Measurements from ENCODE around the gene PICALM. TPM values are rescaled to one million over a fixed set of nuclear protein-coding genes. Genes with fewer than 3 reads are reported as not detected.

PICALM gene
- total RNA-seq, 3 donors from 2014 or later (not counting 1 experiment from before 2014, with no cell fraction given), result 262 to 291 (median 285) TPM

GRCh38 chr11:85951049-85951405, 117.9 kb downstream of the PICALM start:
- no peak overlapping the region for H3K4me3 Mint-ChIP-seq
- peaks cover 0 to 3% of the 10 kb centered on the region in 2 donors for H3K9me3 Mint-ChIP-seq
- Histone ChIP-seq H3K27ac (ENCODE audit: low read length) (no peak overlapping the region), H3K9me3 (ENCODE audit: control insufficient read depth, insufficient read depth, low read length) (no peaks in the 10 kb centered on the region), H3K27me3 (ENCODE audit: control insufficient read depth, insufficient read depth, low read length) (no peaks in the 10 kb centered on the region), H3K36me3 (ENCODE audit: control insufficient read depth, insufficient read depth, low read length) (peaks cover 18% of the 10 kb centered on the region), H3K4me3 (ENCODE audit: low read length) (no peak overlapping the region), H3K4me1 (ENCODE audit: control insufficient read depth, insufficient read depth, low read length) (no peaks in the 10 kb centered on the region)
- no peak for TF ChIP-seq CTCF (IDR thresholded peaks at IDR 0.05)
- DNase-seq (no peak), ATAC-seq (no peak)
- peaks cover 12 to 23% of the 10 kb centered on the region in 2 donors for H3K4me1 Mint-ChIP-seq
- intact Hi-C loops (cut with micrococcal nuclease), result no loop called here
- no peaks in the 10 kb centered on the region for H3K27me3 Mint-ChIP-seq (ENCODE audit: low read depth in 2 of 2)
- 98% methylated on average over 3 of the region's 4 CpGs for WGBS (ENCODE audit: insufficient coverage)
- peak overlapping the region in 1 of 2 donors; percentile 24 for H3K27ac Mint-ChIP-seq
- peaks cover 9% of the 10 kb centered on the region for H3K36me3 Mint-ChIP-seq

- Mint-ChIP-seq H3K27ac (peak overlapping the region in 1 of 2 donors; percentile 24), H3K36me3 (peaks cover 9% of the 10 kb centered on the region), H3K4me1 (peaks cover 17 to 29% of the 10 kb centered on the region in 2 donors), H3K9me3 (peaks cover 0 to 3% of the 10 kb centered on the region in 2 donors), H3K4me3 (no peak overlapping the region), H3K27me3 (ENCODE audit: low read depth in 2 of 2) (no peaks in the 10 kb centered on the region)
- Histone ChIP-seq H3K9me3 (ENCODE audit: control insufficient read depth, insufficient read depth, low read length) (no peaks in the 10 kb centered on the region), H3K27ac (ENCODE audit: low read length) (no peak overlapping the region), H3K36me3 (ENCODE audit: control insufficient read depth, insufficient read depth, low read length) (peaks cover 13% of the 10 kb centered on the region), H3K4me3 (ENCODE audit: low read length) (no peak overlapping the region), H3K27me3 (ENCODE audit: control insufficient read depth, insufficient read depth, low read length) (no peaks in the 10 kb centered on the region), H3K4me1 (ENCODE audit: control insufficient read depth, insufficient read depth, low read length) (peaks cover 1% of the 10 kb centered on the region)
- TF ChIP-seq CTCF (IDR thresholded peaks at IDR 0.05), result no peak
- DNase-seq, result no peak
- no peak for ATAC-seq
- intact Hi-C loops (cut with micrococcal nuclease), result no loop called here
- 89% methylated on average over 8 of the region's 8 CpGs for WGBS (ENCODE audit: insufficient coverage)
Observed at GRCh38 chr11:85950317-85951048, 118.4 kb downstream of the PICALM start.

GRCh38 chr11:85949798-85950197, 119.1 kb downstream of the PICALM start:
- no peaks in the 10 kb centered on the region for H3K27me3 ChIP-seq (ENCODE audit: control insufficient read depth, insufficient read depth, low read length)
- Mint-ChIP-seq H3K27ac (no peak overlapping the region), H3K9me3 (peaks cover 0 to 3% of the 10 kb centered on the region in 2 donors), H3K27me3 (ENCODE audit: low read depth in 2 of 2) (no peaks in the 10 kb centered on the region), H3K4me1 (peaks cover 21 to 33% of the 10 kb centered on the region in 2 donors), H3K4me3 (no peak overlapping the region), H3K36me3 (peaks cover 9% of the 10 kb centered on the region)
- TF ChIP-seq CTCF (IDR thresholded peaks at IDR 0.05), result no peak
- H3K4me1 ChIP-seq (ENCODE audit: control insufficient read depth, insufficient read depth, low read length), result peaks cover 3% of the 10 kb centered on the region
- no peak for DNase-seq
- no peak for ATAC-seq
- H3K9me3 ChIP-seq (ENCODE audit: control insufficient read depth, insufficient read depth, low read length), result no peaks in the 10 kb centered on the region
- no peak overlapping the region for H3K27ac ChIP-seq (ENCODE audit: low read length)
- intact Hi-C loops (cut with micrococcal nuclease), result no loop called here
- H3K36me3 ChIP-seq (ENCODE audit: control insufficient read depth, insufficient read depth, low read length), result peaks cover 6% of the 10 kb centered on the region
- WGBS (ENCODE audit: insufficient coverage), result 92% methylated on average over 1 of the region's 1 CpG
- no peak overlapping the region for H3K4me3 ChIP-seq (ENCODE audit: low read length)

- no peak for DNase-seq
- Mint-ChIP-seq H3K36me3 (peaks cover 9% of the 10 kb centered on the region), H3K4me1 (peaks cover 21 to 28% of the 10 kb centered on the region in 2 donors), H3K9me3 (peaks cover 0 to 3% of the 10 kb centered on the region in 2 donors), H3K27ac (no peak overlapping the region), H3K4me3 (no peak overlapping the region), H3K27me3 (ENCODE audit: low read depth in 2 of 2) (no peaks in the 10 kb centered on the region)
- TF ChIP-seq CTCF (IDR thresholded peaks at IDR 0.05), result no peak
- Histone ChIP-seq H3K9me3 (ENCODE audit: control insufficient read depth, insufficient read depth, low read length) (no peaks in the 10 kb centered on the region), H3K4me1 (ENCODE audit: control insufficient read depth, insufficient read depth, low read length) (peaks cover 3% of the 10 kb centered on the region), H3K27ac (ENCODE audit: low read length) (no peak overlapping the region), H3K36me3 (ENCODE audit: control insufficient read depth, insufficient read depth, low read length) (peaks cover 1% of the 10 kb centered on the region), H3K27me3 (ENCODE audit: control insufficient read depth, insufficient read depth, low read length) (no peaks in the 10 kb centered on the region), H3K4me3 (ENCODE audit: low read length) (no peak overlapping the region)
- no peak for ATAC-seq
- 86% methylated on average over 2 of the region's 2 CpGs for WGBS (ENCODE audit: insufficient coverage)
- intact Hi-C loops (cut with micrococcal nuclease), result no loop called here
Observed at GRCh38 chr11:85948884-85949283, 120.0 kb downstream of the PICALM start.
